Rectal smooth muscle tissue (tissue), 1 donor: ENCODE data around the gene KIAA1614.
"Not testable (repeated sequence)": the region's sequence is repeated elsewhere in the genome, so short reads cannot be mapped to it uniquely, and the experiment has no call there.

ENCODE experiments used
- H3K27ac ChIP-seq: one replicate; pipeline ENCODE4 v1.7.0; 2013; ENCODE audit warnings: low read depth, low read length, inconsistent platforms
- H3K27me3 ChIP-seq: one replicate; pipeline ENCODE4 v1.7.0; 2013; ENCODE audit warnings: low read length; ENCODE audit not compliant: control insufficient read depth, insufficient read depth
- H3K36me3 ChIP-seq: one replicate; pipeline ENCODE4 v1.7.0; 2013; ENCODE audit warnings: low read length; ENCODE audit not compliant: control insufficient read depth, insufficient read depth
- H3K4me1 ChIP-seq: one replicate; pipeline ENCODE4 v1.7.0; 2013; ENCODE audit warnings: low read length; ENCODE audit not compliant: control insufficient read depth, insufficient read depth
- H3K4me3 ChIP-seq: one replicate; pipeline ENCODE4 v1.7.0; 2013; ENCODE audit warnings: low read length
- H3K9ac ChIP-seq: one replicate; pipeline ENCODE4 v1.7.0; 2013; ENCODE audit warnings: low read length

The KIAA1614 gene

GRCh38 chr1:180966744-180967536 lies 54.2 kb downstream of the KIAA1614 start:
- Histone ChIP-seq H3K36me3 (no peaks in the 10 kb centered on the region), H3K4me3 (no peak overlapping the region), H3K27ac (no peak overlapping the region), H3K9ac (no peak overlapping the region), H3K27me3 (no peaks in the 10 kb centered on the region), H3K4me1 (no peaks in the 10 kb centered on the region)

- no peak overlapping the region for H3K4me3 ChIP-seq
- no peak overlapping the region for H3K9ac ChIP-seq
- peaks cover 4% of the 10 kb centered on the region for H3K36me3 ChIP-seq
- H3K27ac ChIP-seq, result no peak overlapping the region
- H3K27me3 ChIP-seq, result no peaks in the 10 kb centered on the region
- H3K4me1 ChIP-seq, result no peaks in the 10 kb centered on the region
These were observed 54.9 kb downstream of the KIAA1614 start for GRCh38 chr1:180967558-180967957.

GRCh38 chr1:180968834-180969233 lies 56.1 kb downstream of the KIAA1614 start:
- H3K9ac ChIP-seq, H3K36me3 ChIP-seq, H3K4me1 ChIP-seq, H3K4me3 ChIP-seq, H3K27ac ChIP-seq, H3K27me3 ChIP-seq: not testable (repeated sequence)

- no peak overlapping the region for H3K4me3 ChIP-seq
- no peak overlapping the region for H3K9ac ChIP-seq
- no peaks in the 10 kb centered on the region for H3K27me3 ChIP-seq
- no peak overlapping the region for H3K27ac ChIP-seq
- H3K4me1 ChIP-seq, result peaks cover 7% of the 10 kb centered on the region
- peaks cover 4% of the 10 kb centered on the region for H3K36me3 ChIP-seq
These were observed 56.7 kb downstream of the KIAA1614 start for GRCh38 chr1:180969434-180969833.

DNA sequence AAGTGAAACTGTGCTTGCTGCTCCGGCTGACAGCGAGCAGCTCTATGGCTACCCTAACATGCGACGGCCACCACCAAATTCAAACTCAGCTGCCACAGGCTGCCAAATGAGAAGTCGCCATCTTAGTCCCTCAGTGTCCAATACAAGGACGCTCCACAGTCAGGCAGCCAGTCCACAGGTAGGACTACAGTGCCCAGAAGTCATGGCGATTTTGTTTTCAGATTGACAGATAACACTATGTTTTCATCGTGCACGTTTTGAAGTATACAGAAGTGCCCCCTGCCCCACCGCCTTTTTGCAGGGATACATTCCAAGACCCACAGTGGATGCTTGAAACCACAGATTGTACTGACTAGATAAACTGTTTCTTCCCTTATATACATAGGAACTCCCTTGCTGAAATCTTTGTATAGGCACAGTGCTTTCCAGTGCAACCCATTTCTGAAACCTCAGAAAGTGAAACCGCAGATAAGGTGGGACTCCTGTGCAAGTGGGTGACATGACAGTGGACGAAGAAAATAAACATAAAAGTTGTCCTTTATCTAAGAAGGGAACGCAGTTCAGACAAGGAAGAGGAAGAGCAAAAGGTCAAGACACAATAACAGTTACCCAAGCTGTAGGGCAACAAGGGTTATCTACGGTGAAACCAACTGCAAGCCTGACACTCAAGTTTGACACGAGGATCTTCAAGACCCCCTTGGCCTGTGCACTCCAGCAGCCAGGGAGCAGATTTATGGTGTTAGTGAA lies 57.8 kb downstream of the KIAA1614 start:
- no peak overlapping the region for H3K4me3 ChIP-seq
- H3K4me1 ChIP-seq, result peaks cover 7% of the 10 kb centered on the region
- no peaks in the 10 kb centered on the region for H3K27me3 ChIP-seq
- no peak overlapping the region for H3K27ac ChIP-seq
- no peak overlapping the region for H3K9ac ChIP-seq
- peaks cover 4% of the 10 kb centered on the region for H3K36me3 ChIP-seq

GRCh38 chr1:180971273-180971997 lies 58.7 kb downstream of the KIAA1614 start:
- no peak overlapping the region for H3K4me3 ChIP-seq
- peaks cover 7% of the 10 kb centered on the region for H3K4me1 ChIP-seq
- H3K27me3 ChIP-seq, result no peaks in the 10 kb centered on the region
- no peak overlapping the region for H3K27ac ChIP-seq
- peaks cover 9% of the 10 kb centered on the region for H3K36me3 ChIP-seq
- no peak overlapping the region for H3K9ac ChIP-seq

- Histone ChIP-seq H3K27me3 (no peaks in the 10 kb centered on the region), H3K9ac (no peak overlapping the region), H3K36me3 (peaks cover 12% of the 10 kb centered on the region), H3K4me1 (peaks cover 10% of the 10 kb centered on the region), H3K4me3 (no peak overlapping the region), H3K27ac (no peak overlapping the region)
These were observed 60.7 kb downstream of the KIAA1614 start for GRCh38 chr1:180973369-180973768.

- H3K4me3 ChIP-seq, result no peak overlapping the region
- H3K36me3 ChIP-seq, result peaks cover 12% of the 10 kb centered on the region
- H3K27ac ChIP-seq, result no peak overlapping the region
- H3K9ac ChIP-seq, result no peak overlapping the region
- H3K4me1 ChIP-seq, result peaks cover 10% of the 10 kb centered on the region
- no peaks in the 10 kb centered on the region for H3K27me3 ChIP-seq
These were observed 61.5 kb downstream of the KIAA1614 start for GRCh38 chr1:180974236-180974635.

- Histone ChIP-seq H3K27me3 (no peaks in the 10 kb centered on the region), H3K4me1 (peaks cover 10% of the 10 kb centered on the region), H3K9ac (no peak overlapping the region), H3K27ac (no peak overlapping the region), H3K36me3 (peaks cover 12% of the 10 kb centered on the region), H3K4me3 (no peak overlapping the region)
These were observed 62.9 kb downstream of the KIAA1614 start for GRCh38 chr1:180975551-180975950.

- no peaks in the 10 kb centered on the region for H3K27me3 ChIP-seq
- H3K4me1 ChIP-seq, result peaks cover 10% of the 10 kb centered on the region
- H3K27ac ChIP-seq, result no peak overlapping the region
- no peak overlapping the region for H3K9ac ChIP-seq
- H3K36me3 ChIP-seq, result peaks cover 15% of the 10 kb centered on the region
- H3K4me3 ChIP-seq, result no peak overlapping the region
These were observed 63.5 kb downstream of the KIAA1614 start for GRCh38 chr1:180976191-180976590.

GRCh38 chr1:180976732-180977357 lies 64.1 kb downstream of the KIAA1614 start:
- H3K36me3 ChIP-seq, result peaks cover 15% of the 10 kb centered on the region
- H3K4me1 ChIP-seq, result peaks cover 10% of the 10 kb centered on the region
- H3K27ac ChIP-seq, result no peak overlapping the region
- H3K27me3 ChIP-seq, result no peaks in the 10 kb centered on the region
- no peak overlapping the region for H3K4me3 ChIP-seq
- H3K9ac ChIP-seq, result no peak overlapping the region
